Body of pancreas (tissue), 4 donors: ENCODE data around the gene RBMS1. TPM values are rescaled to one million over a fixed set of nuclear protein-coding genes. Genes with fewer than 3 reads are reported as not detected.

Experiments
- ATAC-seq: fragments of 150-250 bp; one replicate; pipeline ENCODE4 v1.9.1; 2016
- DNase-seq, 4 donors: peaks; one replicate each; pipeline ENCODE4 v3.0.0-alpha.2; 2019
- H3K27ac ChIP-seq, 4 donors: fragments of 200-600 bp; sonication (generic); 1 replicate in 3 of 4; 2 replicates in 1 of 4; pipeline versions ENCODE4 v1.5.1 to v1.6.1; 2016 to 2019; ENCODE audit warnings: mild to moderate bottlenecking in 1 of 4, mixed read lengths in 1 of 4, moderate library complexity in 1 of 4
- H3K27me3 ChIP-seq, 2 donors: fragments of 200-600 bp; sonication (generic); one replicate each; pipeline ENCODE4 v1.6.0; 2016; ENCODE audit warnings: mild to moderate bottlenecking in 1 of 2
- H3K36me3 ChIP-seq, 2 donors: fragments of 200-600 bp; sonication (generic); replicated peaks in 1 of 2; 2 replicates each; pipeline ENCODE4 v1.5.1; 2016; ENCODE audit warnings: low read depth in 2 of 2; ENCODE audit not compliant: insufficient read depth in 1 of 2
- H3K4me1 ChIP-seq: fragments of 200-600 bp; sonication (generic); one replicate; pipeline ENCODE4 v1.6.0; 2016
- H3K4me3 ChIP-seq, 2 donors: fragments of 200-600 bp; sonication (generic); 1 replicate in 1 of 2; 2 replicates in 1 of 2; pipeline ENCODE4 v1.5.1; 2016 to 2019
- H3K9me3 ChIP-seq, 3 donors: fragments of 200-600 bp; sonication (generic); 1 replicate in 2 of 3; 2 replicates in 1 of 3; pipeline ENCODE4 v1.5.1; 2016
- CTCF ChIP-seq, 7 experiments: fragments of 450-650 bp in 4 of 7; fragments of 200-600 bp in 3 of 7; sonication (generic) in 3 of 7; IDR thresholded peaks; one replicate each; pipeline ENCODE4 v1.5.1; 2016 to 2019; ENCODE audit warnings: antibody characterized with exemption in 7 of 7
- POLR2A ChIP-seq, 3 donors: fragments of 450-650 bp; IDR thresholded peaks; one replicate each; pipeline ENCODE4 v1.6.1; 2016; ENCODE audit warnings: antibody characterized with exemption in 3 of 3, mild to moderate bottlenecking in 2 of 3
- WGBS, 2 donors: methylation state at CpG; one replicate each; pipeline ENCODE4 v1.1.5; 2017; 5-methylcytosine and 5-hydroxymethylcytosine counted together
- intact Hi-C: fragments of 100-400 bp; cut with DNase I; formaldehyde crosslinking; loops from one replicate; pipeline ENCODE4 v1.15.1; 2023
- total RNA-seq, 2 donors: library from RNA; depleted of rRNA; stranded (reverse); fragments of >200 nt; gene quantifications; one replicate each; pipeline ENCODE4 v1.1.0, GENCODE V29; 2016

Gene RBMS1
- total RNA-seq, 2 donors from 2014 or later, result 21.3 to 23.7 TPM

DNA sequence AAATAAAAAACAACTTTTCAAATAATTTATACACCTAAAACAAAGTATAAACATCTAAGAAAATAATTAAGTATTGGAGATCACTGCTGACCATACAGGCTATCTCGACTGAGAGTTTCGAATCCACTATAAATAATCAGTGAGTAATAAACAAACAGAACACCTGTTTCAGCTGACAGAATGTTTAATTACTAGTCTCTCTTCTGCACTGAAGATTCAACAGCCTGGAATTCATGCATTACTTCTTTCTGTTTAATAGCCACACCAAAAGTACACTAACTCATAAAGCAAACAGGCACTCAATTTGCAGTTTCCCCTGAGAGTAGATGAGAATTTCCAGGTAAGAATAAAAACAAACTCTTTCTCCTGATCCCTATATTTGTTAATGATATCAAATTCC lies 138.5 kb downstream of the RBMS1 start:
- H3K27ac ChIP-seq, result no peak overlapping the region
- ATAC-seq (no peak), DNase-seq (no peak)
- TF ChIP-seq CTCF (IDR thresholded peaks at IDR 0.05), result no peak
- TF ChIP-seq POLR2A (IDR thresholded peaks at IDR 0.05), result no peak
- WGBS, 2 donors, result 34 to 35% methylated on average over 2 of the region's 2 CpGs
- H3K27me3 ChIP-seq, result no peaks in the 10 kb centered on the region
- intact Hi-C loops, result no loop called here
- H3K4me1 ChIP-seq, result no peaks in the 10 kb centered on the region
- H3K4me3 ChIP-seq, result no peak overlapping the region
- no peaks in the 10 kb centered on the region for H3K9me3 ChIP-seq
- no peaks in the 10 kb centered on the region for H3K36me3 ChIP-seq

DNA sequence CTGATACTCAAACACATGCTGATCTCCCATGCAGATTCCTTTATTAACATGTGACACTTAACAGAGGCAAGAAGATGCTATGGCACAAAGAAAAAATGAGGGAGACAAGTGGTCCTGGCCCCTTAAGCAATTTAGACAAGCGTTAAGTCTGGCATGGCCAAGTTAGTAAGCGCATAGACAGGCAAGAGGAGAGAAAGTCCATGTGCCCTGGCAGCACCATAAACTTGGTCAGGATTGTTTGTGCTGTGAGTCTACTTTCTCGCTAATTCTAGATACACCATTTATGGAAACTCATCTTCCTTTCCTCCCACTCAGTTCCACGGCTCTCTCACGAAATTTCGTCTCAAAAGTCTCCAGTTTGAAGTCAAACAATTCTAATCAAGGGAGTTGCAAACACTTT lies 138.9 kb downstream of the RBMS1 start:
- Histone ChIP-seq H3K4me3 (no peak overlapping the region), H3K36me3 (no peaks in the 10 kb centered on the region), H3K27me3 (no peaks in the 10 kb centered on the region), H3K4me1 (no peaks in the 10 kb centered on the region), H3K9me3 (no peaks in the 10 kb centered on the region), H3K27ac (no peak overlapping the region)
- intact Hi-C loops, result no loop called here
- no peak for TF ChIP-seq POLR2A (IDR thresholded peaks at IDR 0.05)
- no peak for DNase-seq
- ATAC-seq, result no peak
- 89 to 90% methylated on average over 6 of the region's 6 CpGs for WGBS, 2 donors

- Histone ChIP-seq H3K9me3 (no peaks in the 10 kb centered on the region), H3K27ac (no peak overlapping the region), H3K4me3 (no peak overlapping the region), H3K27me3 (no peaks in the 10 kb centered on the region), H3K36me3 (no peaks in the 10 kb centered on the region), H3K4me1 (no peaks in the 10 kb centered on the region)
- TF ChIP-seq CTCF (IDR thresholded peaks at IDR 0.05), result no peak
- TF ChIP-seq POLR2A (IDR thresholded peaks at IDR 0.05), result no peak
- ATAC-seq (no peak), DNase-seq (no peak)
- WGBS, 2 donors, result 89% methylated on average over 5 of the region's 5 CpGs
- intact Hi-C loops, result no loop called here
Observed at GRCh38 chr2:160353813-160354212, 139.8 kb downstream of the RBMS1 start.

DNA sequence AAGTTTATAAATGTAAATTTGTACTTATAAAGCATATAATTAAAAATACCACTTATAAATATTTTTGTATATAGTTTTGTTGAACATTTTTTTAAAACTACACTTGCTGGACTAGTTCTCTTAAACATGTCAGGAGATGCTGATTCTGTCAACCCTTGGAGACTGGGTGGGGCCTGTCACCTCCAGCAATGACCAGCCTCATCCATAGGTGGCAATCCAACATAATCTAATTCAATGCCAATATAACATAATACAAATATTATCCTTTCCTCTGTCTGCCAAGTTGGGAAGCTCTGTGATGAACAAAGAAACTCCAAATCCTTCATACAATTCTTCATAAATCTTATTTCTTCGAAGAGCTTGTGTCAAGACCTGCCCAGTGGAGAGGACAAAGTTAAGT lies 140.4 kb downstream of the RBMS1 start:
- TF ChIP-seq CTCF (IDR thresholded peaks at IDR 0.05) (peak in 1 of 7 experiments; percentile 32), POLR2A (IDR thresholded peaks at IDR 0.05) (no peak)
- Histone ChIP-seq H3K27ac (no peak overlapping the region), H3K27me3 (no peaks in the 10 kb centered on the region), H3K36me3 (no peaks in the 10 kb centered on the region), H3K4me1 (no peaks in the 10 kb centered on the region), H3K9me3 (no peaks in the 10 kb centered on the region), H3K4me3 (no peak overlapping the region)
- DNase-seq, result no peak
- no peak for ATAC-seq
- intact Hi-C loops, result no loop called here
- 71 to 83% methylated on average over 1 of the region's 1 CpG for WGBS, 2 donors

DNA sequence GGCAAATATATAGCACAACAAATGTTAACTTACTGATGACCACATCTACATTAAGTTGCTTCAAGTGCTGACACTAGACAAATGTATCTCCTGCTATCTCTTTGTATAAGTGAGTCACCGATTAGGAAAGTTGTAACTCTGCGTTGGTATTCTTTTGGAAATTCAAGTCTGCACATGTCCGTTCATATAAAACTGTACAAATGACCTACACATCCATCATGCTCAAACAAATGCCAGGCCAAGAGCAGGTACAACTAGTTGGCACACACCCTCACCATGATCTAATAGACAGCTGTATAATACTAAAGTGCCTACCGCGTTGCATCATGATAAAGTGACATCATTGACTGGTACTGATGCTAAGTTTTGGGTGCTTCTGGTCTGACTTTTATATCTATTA lies 141.1 kb downstream of the RBMS1 start:
- 74 to 80% methylated on average over 5 of the region's 5 CpGs for WGBS, 2 donors
- H3K27me3 ChIP-seq, result no peaks in the 10 kb centered on the region
- H3K27ac ChIP-seq, result no peak overlapping the region
- DNase-seq (no peak), ATAC-seq (no peak)
- TF ChIP-seq POLR2A (IDR thresholded peaks at IDR 0.05) (no peak), CTCF (IDR thresholded peaks at IDR 0.05) (no peak)
- no peaks in the 10 kb centered on the region for H3K36me3 ChIP-seq
- H3K9me3 ChIP-seq, result no peaks in the 10 kb centered on the region
- no peaks in the 10 kb centered on the region for H3K4me1 ChIP-seq
- H3K4me3 ChIP-seq, result no peak overlapping the region
- intact Hi-C loops, result no loop called here
